Left ventricle myocardium inferior (tissue), 1 donor: ENCODE data around the gene IGDCC3. TPM values are rescaled to one million over a fixed set of nuclear protein-coding genes. Genes with fewer than 3 reads are reported as not detected.

Source experiments
- DNase-seq: peaks from one replicate; pipeline ENCODE4 v3.0.0-alpha.2; 2020
- H3K27ac ChIP-seq: fragments of 200-600 bp; replicated peaks from 2 replicates; pipeline ENCODE4 v1.8.0; 2021
- H3K27me3 ChIP-seq: fragments of 200-600 bp; 2 replicates; pipeline ENCODE4 v1.8.0; 2021; ENCODE audit warnings: low read depth
- H3K36me3 ChIP-seq: fragments of 200-600 bp; 2 replicates; pipeline ENCODE4 v1.8.0; 2021
- H3K4me1 ChIP-seq: fragments of 200-600 bp; 2 replicates; pipeline ENCODE4 v1.8.0; 2021
- H3K4me3 ChIP-seq: fragments of 200-600 bp; 2 replicates; pipeline ENCODE4 v1.8.0; 2021; ENCODE audit warnings: mild to moderate bottlenecking, moderate library complexity
- H3K9me3 ChIP-seq: fragments of 200-600 bp; replicated peaks from 2 replicates; pipeline ENCODE4 v1.8.0; 2021
- CTCF ChIP-seq: fragments of 200-600 bp; IDR thresholded peaks from 2 replicates; pipeline ENCODE4 v1.8.0; 2021; ENCODE audit warnings: antibody characterized with exemption, mild to moderate bottlenecking, borderline replicate concordance
- intact Hi-C: fragments of 100-400 bp; cut with micrococcal nuclease; formaldehyde crosslinking; loops from one replicate; pipeline ENCODE4 v1.11.0; 2022
- long read RNA-seq: library from polyadenylated mRNA; unstranded; transcript quantifications from one replicate; pipeline ENCODE4 v2.0.0, GENCODE V29; 2021
- total RNA-seq: library from RNA; stranded (reverse); fragmentation: NEBNext Ultra II Directional; extraction: Animal tissue kit (Norgen Biotek cat#: 25700); gene quantifications from one replicate; pipeline ENCODE4 v1.2.1, GENCODE V29; 2021
- donor health status: DM: no; HTN: yes; CAD: no; lungs with severe emphysema.

Gene IGDCC3
- 0.16 TPM for total RNA-seq
- long read RNA-seq: 0 reads

- H3K36me3 ChIP-seq: no peaks in the 10 kb centered on the region
- DNase-seq: no peak
- H3K9me3 ChIP-seq: no peaks in the 10 kb centered on the region
- no peak for TF ChIP-seq CTCF
- peak within 1 kb of the TSS; percentile 73 for H3K4me3 ChIP-seq
- H3K27ac ChIP-seq: no peak within 1 kb of the TSS
- H3K27me3 ChIP-seq: peaks cover 72% of the 10 kb centered on the region
- intact Hi-C loops: loop anchor here (5.0 kb wide), 1 partner anchor 56 kb away; no protein-coding TSS in a partner anchor
- H3K4me1 ChIP-seq: peaks cover 24% of the 10 kb centered on the region
These were observed at the start of gene IGDCC3 for GRCh38 chr15:65377976-65378366. IGDCC3 (minus strand) TSS chr15:65378002; CDS start chr15:65377788, 214 bp downstream.

GRCh38 chr15:65426216-65426853, 48.5 kb upstream of the IGDCC3 start:
- Histone ChIP-seq H3K4me3 (no peak overlapping the region), H3K27me3 (peaks cover 15% of the 10 kb centered on the region), H3K36me3 (no peaks in the 10 kb centered on the region), H3K27ac (no peak overlapping the region), H3K9me3 (no peaks in the 10 kb centered on the region), H3K4me1 (peaks cover 9% of the 10 kb centered on the region)
- intact Hi-C loops: no loop called here
- DNase-seq: peak; percentile 3
- no peak for TF ChIP-seq CTCF

GRCh38 chr15:65424683-65425082, 46.9 kb upstream of the IGDCC3 start:
- no peak for TF ChIP-seq CTCF
- Histone ChIP-seq H3K4me1 (peaks cover 22% of the 10 kb centered on the region), H3K27me3 (peaks cover 31% of the 10 kb centered on the region), H3K27ac (no peak overlapping the region), H3K4me3 (no peak overlapping the region), H3K36me3 (no peaks in the 10 kb centered on the region), H3K9me3 (no peaks in the 10 kb centered on the region)
- peak; percentile 4 for DNase-seq
- intact Hi-C loops: no loop called here

- no peak overlapping the region for H3K4me3 ChIP-seq
- no peaks in the 10 kb centered on the region for H3K9me3 ChIP-seq
- peaks cover 37% of the 10 kb centered on the region for H3K27me3 ChIP-seq
- no peak overlapping the region for H3K27ac ChIP-seq
- H3K36me3 ChIP-seq: no peaks in the 10 kb centered on the region
- peaks cover 22% of the 10 kb centered on the region for H3K4me1 ChIP-seq
- intact Hi-C loops: no loop called here
- TF ChIP-seq CTCF: no peak
- peak; percentile 5 for DNase-seq
These were observed 46.3 kb upstream of the IGDCC3 start for GRCh38 chr15:65423976-65424679.

- Histone ChIP-seq H3K27ac (peak overlapping the region; percentile 58), H3K9me3 (no peaks in the 10 kb centered on the region), H3K4me3 (peak overlapping the region; percentile 68), H3K4me1 (peaks cover 24% of the 10 kb centered on the region), H3K36me3 (no peaks in the 10 kb centered on the region), H3K27me3 (peaks cover 45% of the 10 kb centered on the region)
- peak; percentile 18 for DNase-seq
- intact Hi-C loops: no loop called here
- TF ChIP-seq CTCF: no peak
These were observed 45.6 kb upstream of the IGDCC3 start for GRCh38 chr15:65423150-65423975.
